Activated naive CD4-positive, alpha-beta T cell treated with anti-CD3 and anti-CD28 coated beads for 36 hours (primary cell): Measurements from ENCODE around the gene ZNF226. TPM values are rescaled to one million over a fixed set of nuclear protein-coding genes. Genes with fewer than 3 reads are reported as not detected.
"Not testable (repeated sequence)": the region's sequence is repeated elsewhere in the genome, so short reads cannot be mapped to it uniquely, and the experiment has no call there.

Experiments used
- CTCF ChIA-PET: fragments of 350-600 bp; sonication (Branson Sonifier 250); formaldehyde crosslinking; loops from one replicate; lab custom pipeline; 2021; ENCODE audit warnings: antibody characterized with exemption; lab: Charles Lee
- DNase-seq: peaks from one replicate; pipeline ENCODE4 v3.0.0-alpha.2; 2020
- H3K27ac Mint-ChIP-seq: one replicate; pipeline ENCODE4 v1.8.0; 2021; ENCODE audit warnings: mild to moderate bottlenecking, mixed read lengths
- H3K27me3 Mint-ChIP-seq: one replicate; pipeline ENCODE4 v1.8.0; 2021; ENCODE audit warnings: low read depth, mixed read lengths
- H3K36me3 Mint-ChIP-seq: one replicate; pipeline ENCODE4 v1.8.0; 2021; ENCODE audit warnings: low read depth, mixed read lengths
- H3K4me1 Mint-ChIP-seq: one replicate; pipeline ENCODE4 v1.8.0; 2021; ENCODE audit warnings: low read depth, mixed read lengths
- H3K4me3 Mint-ChIP-seq: one replicate; pipeline ENCODE4 v1.8.0; 2021; ENCODE audit warnings: mild to moderate bottlenecking, moderate library complexity, mixed read lengths
- H3K9me3 Mint-ChIP-seq: one replicate; pipeline ENCODE4 v1.8.0; 2021; ENCODE audit warnings: mixed read lengths
- intact Hi-C: fragments of 100-400 bp; cut with micrococcal nuclease; formaldehyde crosslinking; loops from one replicate; pipeline ENCODE4 v1.15.1; 2023
- total RNA-seq, 2 experiments: library from RNA; stranded (reverse); gene quantifications; one replicate each; pipeline ENCODE4 v1.2.3, GENCODE V29; 2021

The ZNF226 gene
- 10 to 100 TPM; 12.4 to 16.9 TPM for total RNA-seq

DNA sequence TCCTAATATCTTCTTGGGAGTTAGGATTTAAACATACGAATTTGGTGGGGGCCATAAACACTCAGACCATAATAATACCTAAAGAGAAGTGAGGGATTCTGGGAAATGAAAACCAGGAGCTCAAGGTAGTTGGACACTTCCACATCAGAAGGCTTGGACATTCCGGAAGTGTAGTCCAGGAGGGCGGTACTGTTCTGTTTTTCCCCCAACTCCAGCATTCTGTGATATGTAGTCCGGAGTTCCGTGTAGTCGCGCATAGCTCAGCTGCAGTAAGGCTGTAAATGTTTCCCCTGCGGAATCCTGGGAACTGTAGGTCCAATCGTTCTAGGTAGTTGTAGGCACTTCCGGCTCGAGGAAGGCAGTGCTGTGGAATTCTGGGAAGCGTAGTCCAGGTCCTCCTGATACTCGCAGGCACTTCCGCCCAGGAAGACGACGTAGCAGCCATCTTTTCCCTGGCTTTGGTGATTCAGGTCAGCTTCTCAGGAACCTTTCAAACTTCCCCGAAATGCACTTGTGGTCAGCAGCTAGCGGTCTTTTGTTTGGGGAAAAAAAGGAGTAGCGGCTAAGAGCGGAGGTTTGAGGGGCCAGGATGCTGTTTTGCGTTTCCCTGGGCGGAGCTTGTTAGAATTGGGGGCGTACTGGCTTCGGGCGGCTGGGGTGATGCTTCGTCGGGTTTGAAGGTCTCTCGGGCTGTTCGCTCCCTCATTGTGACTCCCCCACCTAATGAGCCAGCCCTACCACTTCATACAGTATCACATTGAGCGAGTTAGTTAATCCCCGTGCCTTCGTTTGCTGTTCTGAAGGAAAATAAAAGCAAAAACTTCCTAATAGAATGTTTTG, at the start of gene ZNF226:
TSS of gene ZNF226 (plus strand) at position 428 of the 840 bp plus-strand sequence. CDS start 4,981 bp downstream, outside the sequence.
- Mint-ChIP-seq H3K9me3 (peaks cover 38% of the 10 kb centered on the region), H3K4me3 (peak within 1 kb of the TSS; percentile 94), H3K36me3 (peaks cover 43% of the 10 kb centered on the region), H3K27me3 (no peaks in the 10 kb centered on the region), H3K4me1 (peaks cover 27% of the 10 kb centered on the region), H3K27ac (peak within 1 kb of the TSS; percentile 93)
- peak; percentile 90 for DNase-seq
- CTCF ChIA-PET = interaction anchor here (1.4 kb wide), 1 partner anchor 51 kb away, joined by 3 read pairs; no protein-coding TSS in a partner anchor
- intact Hi-C loops = loop anchor here (1.0 to 10.0 kb wide), 4 partner anchors 24 to 160 kb away; partner anchors contain the start of genes ZNF225, ZNF230 and ZNF234

DNA sequence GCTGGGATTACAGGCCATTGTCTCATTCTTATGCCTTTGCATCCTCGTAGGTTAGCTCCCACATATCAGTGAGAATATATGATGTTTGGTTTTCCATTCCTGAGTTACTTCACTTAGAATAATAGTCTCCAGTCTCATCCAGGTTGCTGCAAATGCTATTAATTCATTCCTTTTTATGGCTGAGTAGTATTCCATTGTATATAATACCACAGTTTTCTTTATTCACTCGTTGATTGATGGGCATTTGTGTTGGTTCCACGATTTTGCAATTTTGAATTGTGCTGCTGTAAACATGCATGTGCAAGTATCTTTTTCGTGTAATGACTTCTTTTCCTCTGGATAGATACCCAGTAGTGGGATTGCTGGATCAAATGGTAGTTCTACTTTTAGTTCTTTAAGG, 43.7 kb upstream of the ZNF226 start:
- DNase-seq, H3K27me3 Mint-ChIP-seq, H3K27ac Mint-ChIP-seq, CTCF ChIA-PET, H3K4me1 Mint-ChIP-seq, intact Hi-C loops, H3K4me3 Mint-ChIP-seq: not testable (repeated sequence)
- Mint-ChIP-seq H3K36me3 (peaks cover 90% of the 10 kb centered on the region), H3K9me3 (peaks cover 47% of the 10 kb centered on the region)

DNA sequence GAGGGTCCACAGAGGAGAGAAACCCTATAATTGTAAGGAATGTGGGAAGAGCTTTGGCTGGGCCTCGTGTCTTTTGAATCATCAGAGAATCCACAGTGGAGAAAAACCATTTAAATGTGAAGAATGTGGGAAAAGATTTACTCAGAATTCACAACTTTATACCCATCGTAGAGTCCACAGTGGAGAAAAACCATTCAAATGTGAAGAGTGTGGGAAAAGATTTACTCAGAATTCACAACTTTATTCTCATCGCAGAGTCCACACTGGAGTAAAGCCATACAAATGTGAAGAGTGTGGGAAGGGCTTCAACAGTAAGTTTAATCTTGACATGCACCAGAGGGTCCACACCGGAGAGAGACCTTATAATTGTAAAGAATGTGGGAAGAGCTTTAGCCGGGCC, 32.9 kb upstream of the ZNF226 start:
- H3K4me3 Mint-ChIP-seq = no peak overlapping the region
- H3K9me3 Mint-ChIP-seq = peaks cover 25% of the 10 kb centered on the region
- H3K4me1 Mint-ChIP-seq = no peaks in the 10 kb centered on the region
- intact Hi-C loops = no loop called here
- peaks cover 39% of the 10 kb centered on the region for H3K36me3 Mint-ChIP-seq
- no peaks in the 10 kb centered on the region for H3K27me3 Mint-ChIP-seq
- H3K27ac Mint-ChIP-seq = no peak overlapping the region
- CTCF ChIA-PET = no interaction called here
- DNase-seq = no peak

- H3K4me1 Mint-ChIP-seq = peaks cover 16% of the 10 kb centered on the region
- H3K27me3 Mint-ChIP-seq = no peaks in the 10 kb centered on the region
- DNase-seq = peak; percentile 72
- H3K36me3 Mint-ChIP-seq = peaks cover 28% of the 10 kb centered on the region
- intact Hi-C loops = loop anchor here (1.0 to 2.0 kb wide), 2 partner anchors 24 to 71 kb away; partner anchors contain the start of genes ZNF226 and ZNF227
- CTCF ChIA-PET = interaction anchor here (1.0 kb wide), 1 partner anchor 46 kb away, joined by 5 read pairs; no protein-coding TSS in a partner anchor
- H3K9me3 Mint-ChIP-seq = peaks cover 11% of the 10 kb centered on the region
- peak within 1 kb of the TSS; percentile 85 for H3K27ac Mint-ChIP-seq
- H3K4me3 Mint-ChIP-seq = peak within 1 kb of the TSS; percentile 92
These were observed 23.5 kb upstream of the ZNF226 start, which contains the start of gene ZNF234 for GRCh38 chr19:44141191-44142058. Gene ZNF234, plus strand, starts transcription at chr19:44141554. Its CDS starts 3,079 bp downstream, at chr19:44144633.

GRCh38 chr19:44142059-44142433, 22.9 kb upstream of the ZNF226 start:
- peak; percentile 11 for DNase-seq
- peaks cover 16% of the 10 kb centered on the region for H3K4me1 Mint-ChIP-seq
- CTCF ChIA-PET = interaction anchor here (0.5 to 1.0 kb wide), 2 partner anchors 47 to 289 kb away, joined by 3 to 5 read pairs; no protein-coding TSS in a partner anchor

GRCh38 chr19:44149776-44150175, 15.1 kb upstream of the ZNF226 start:
- no peaks in the 10 kb centered on the region for H3K27me3 Mint-ChIP-seq
- peaks cover 37% of the 10 kb centered on the region for H3K9me3 Mint-ChIP-seq
- CTCF ChIA-PET = no interaction called here

More at GRCh38 chr19:44142059-44142433, 22.9 kb upstream of the ZNF226 start:
- H3K9me3 Mint-ChIP-seq = peaks cover 11% of the 10 kb centered on the region
- H3K27ac Mint-ChIP-seq = peak overlapping the region; percentile 85
- peaks cover 30% of the 10 kb centered on the region for H3K36me3 Mint-ChIP-seq
- H3K27me3 Mint-ChIP-seq = no peaks in the 10 kb centered on the region
- H3K4me3 Mint-ChIP-seq = peak overlapping the region; percentile 92
- intact Hi-C loops = no loop called here

DNA sequence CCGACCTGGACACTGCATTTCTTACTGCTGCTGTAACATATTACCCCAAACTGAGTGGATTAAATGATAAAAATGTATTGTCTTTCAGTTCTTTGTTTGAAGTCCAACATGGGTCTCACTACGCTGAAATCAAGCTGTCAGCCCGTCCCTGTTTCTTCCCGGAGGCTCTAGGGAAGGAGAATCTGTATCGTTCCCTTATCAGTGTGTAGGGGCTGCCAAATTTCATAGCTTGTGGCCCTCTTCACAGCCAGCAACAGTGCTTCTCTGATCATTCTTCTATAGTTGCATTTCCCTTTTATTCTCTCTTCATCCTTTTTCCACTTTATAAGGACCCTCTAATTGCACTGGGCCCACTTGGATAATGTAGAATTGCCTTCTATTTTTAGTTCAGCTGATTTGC, 13.4 kb upstream of the ZNF226 start:
- peaks cover 39% of the 10 kb centered on the region for H3K9me3 Mint-ChIP-seq
- no peak for DNase-seq
- peaks cover 82% of the 10 kb centered on the region for H3K36me3 Mint-ChIP-seq
- no peaks in the 10 kb centered on the region for H3K27me3 Mint-ChIP-seq
- CTCF ChIA-PET = interaction anchor here (0.6 kb wide), 1 partner anchor 557 kb away, joined by 7 read pairs; no protein-coding TSS in a partner anchor
- no peak overlapping the region for H3K27ac Mint-ChIP-seq
- intact Hi-C loops = no loop called here
- no peak overlapping the region for H3K4me3 Mint-ChIP-seq
- no peaks in the 10 kb centered on the region for H3K4me1 Mint-ChIP-seq

More at GRCh38 chr19:44149776-44150175, 15.1 kb upstream of the ZNF226 start:
- Mint-ChIP-seq H3K27ac (no peak overlapping the region), H3K36me3 (peaks cover 87% of the 10 kb centered on the region), H3K4me3 (no peak overlapping the region), H3K4me1 (no peaks in the 10 kb centered on the region)
- DNase-seq = no peak
- intact Hi-C loops = no loop called here

DNA sequence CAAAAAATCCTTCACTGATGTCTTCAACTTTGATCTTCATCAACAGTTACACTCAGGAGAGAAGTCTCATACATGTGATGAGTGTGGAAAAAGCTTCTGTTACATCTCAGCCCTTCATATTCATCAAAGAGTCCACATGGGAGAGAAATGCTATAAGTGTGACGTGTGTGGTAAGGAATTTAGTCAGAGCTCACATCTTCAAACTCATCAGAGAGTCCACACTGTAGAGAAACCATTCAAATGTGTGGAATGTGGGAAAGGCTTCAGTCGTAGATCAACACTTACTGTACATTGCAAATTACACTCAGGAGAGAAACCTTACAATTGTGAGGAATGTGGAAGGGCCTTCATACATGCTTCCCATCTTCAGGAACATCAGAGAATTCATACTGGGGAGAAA, 8.4 kb upstream of the ZNF226 start:
- Mint-ChIP-seq H3K36me3 (peaks cover 61% of the 10 kb centered on the region), H3K27ac (no peak overlapping the region), H3K4me3 (no peak overlapping the region), H3K4me1 (no peaks in the 10 kb centered on the region), H3K9me3 (peaks cover 54% of the 10 kb centered on the region), H3K27me3 (no peaks in the 10 kb centered on the region)
- CTCF ChIA-PET = no interaction called here
- intact Hi-C loops = no loop called here
- no peak for DNase-seq

GRCh38 chr19:44163789-44164188, 1.1 kb upstream of the ZNF226 start:
- H3K4me1 Mint-ChIP-seq = peaks cover 27% of the 10 kb centered on the region
- H3K27ac Mint-ChIP-seq = no peak overlapping the region
- H3K27me3 Mint-ChIP-seq = no peaks in the 10 kb centered on the region
- no peak for DNase-seq
- H3K4me3 Mint-ChIP-seq = no peak overlapping the region
- CTCF ChIA-PET = no interaction called here
- H3K9me3 Mint-ChIP-seq = peaks cover 40% of the 10 kb centered on the region
- peaks cover 34% of the 10 kb centered on the region for H3K36me3 Mint-ChIP-seq
- intact Hi-C loops = loop anchor here (10.0 kb wide), 1 partner anchor 159 kb away; the partner anchor contains the start of gene ZNF230

- Mint-ChIP-seq H3K27me3 (no peaks in the 10 kb centered on the region), H3K4me1 (peaks cover 27% of the 10 kb centered on the region), H3K27ac (peak overlapping the region; percentile 93), H3K9me3 (peaks cover 36% of the 10 kb centered on the region), H3K36me3 (peaks cover 37% of the 10 kb centered on the region), H3K4me3 (peak overlapping the region; percentile 94)
- DNase-seq = no peak
- CTCF ChIA-PET = interaction anchor here (1.4 kb wide), 1 partner anchor 51 kb away, joined by 3 read pairs; no protein-coding TSS in a partner anchor
- intact Hi-C loops = loop anchor here (10.0 kb wide), 1 partner anchor 159 kb away; the partner anchor contains the start of gene ZNF230
These were observed 600 bp upstream of the ZNF226 start for GRCh38 chr19:44164327-44164672.

DNA sequence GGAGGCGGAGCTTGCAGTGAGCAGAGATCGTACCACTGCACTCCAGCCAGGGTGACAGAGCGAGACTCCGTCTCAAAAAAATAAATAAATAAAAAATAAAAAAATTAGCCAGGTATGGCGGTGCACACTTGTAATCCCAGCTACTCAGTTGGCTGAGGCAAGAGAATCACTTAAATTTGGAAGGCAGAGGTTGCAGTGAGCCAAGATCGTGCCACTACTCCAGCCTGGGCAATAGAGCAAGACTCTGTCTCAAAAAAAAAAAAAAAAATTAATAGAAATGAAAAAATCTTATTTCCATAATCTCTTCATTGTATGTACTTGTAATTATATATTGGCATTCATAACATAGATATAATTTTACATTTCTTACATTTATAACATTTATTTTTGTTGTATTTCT, 5.8 kb downstream of the ZNF226 start:
- H3K4me1 Mint-ChIP-seq = peaks cover 18% of the 10 kb centered on the region
- H3K9me3 Mint-ChIP-seq = peaks cover 56% of the 10 kb centered on the region
- intact Hi-C loops, H3K27me3 Mint-ChIP-seq, H3K4me3 Mint-ChIP-seq, DNase-seq, CTCF ChIA-PET, H3K27ac Mint-ChIP-seq: not testable (repeated sequence)
- peaks cover 89% of the 10 kb centered on the region for H3K36me3 Mint-ChIP-seq

DNA sequence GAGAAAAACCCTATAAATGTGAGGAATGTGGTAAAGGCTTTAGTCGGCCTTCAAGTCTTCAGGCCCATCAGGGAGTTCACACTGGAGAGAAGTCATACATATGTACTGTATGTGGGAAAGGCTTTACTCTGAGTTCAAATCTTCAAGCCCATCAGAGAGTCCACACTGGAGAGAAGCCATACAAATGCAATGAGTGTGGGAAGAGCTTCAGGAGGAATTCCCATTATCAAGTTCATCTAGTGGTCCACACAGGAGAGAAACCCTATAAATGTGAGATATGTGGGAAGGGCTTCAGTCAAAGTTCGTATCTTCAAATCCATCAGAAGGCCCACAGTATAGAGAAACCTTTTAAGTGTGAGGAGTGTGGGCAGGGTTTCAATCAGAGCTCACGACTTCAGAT, 11.7 kb downstream of the ZNF226 start:
- no peak for DNase-seq
- Mint-ChIP-seq H3K9me3 (peaks cover 84% of the 10 kb centered on the region), H3K4me3 (no peak overlapping the region), H3K4me1 (no peaks in the 10 kb centered on the region), H3K36me3 (peaks cover 71% of the 10 kb centered on the region), H3K27me3 (no peaks in the 10 kb centered on the region), H3K27ac (no peak overlapping the region)
- CTCF ChIA-PET = no interaction called here
- intact Hi-C loops = no loop called here
